ENCODE results near the gene KCNJ15.

Gene KCNJ15

DNA sequence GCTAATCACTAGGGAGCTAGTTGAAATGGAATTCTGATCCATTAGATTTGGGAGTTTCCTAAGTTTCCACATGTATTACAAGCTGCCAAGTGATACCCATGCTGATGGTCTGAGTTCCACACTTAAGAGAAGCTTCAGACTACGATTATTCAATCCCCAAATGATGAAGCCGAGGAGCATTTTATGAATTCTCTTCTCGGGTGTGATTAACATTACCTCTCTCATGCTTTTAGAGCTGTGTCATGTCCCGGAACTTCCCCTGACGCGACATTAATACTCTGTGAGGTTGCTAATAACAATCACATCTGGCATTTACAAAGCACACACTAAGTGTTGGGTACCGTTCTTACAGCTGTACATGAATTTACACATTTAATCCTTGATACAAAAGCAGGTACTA, 63.0 kb downstream of the KCNJ15 start:
- FAIRE-seq, result no peak

DNA sequence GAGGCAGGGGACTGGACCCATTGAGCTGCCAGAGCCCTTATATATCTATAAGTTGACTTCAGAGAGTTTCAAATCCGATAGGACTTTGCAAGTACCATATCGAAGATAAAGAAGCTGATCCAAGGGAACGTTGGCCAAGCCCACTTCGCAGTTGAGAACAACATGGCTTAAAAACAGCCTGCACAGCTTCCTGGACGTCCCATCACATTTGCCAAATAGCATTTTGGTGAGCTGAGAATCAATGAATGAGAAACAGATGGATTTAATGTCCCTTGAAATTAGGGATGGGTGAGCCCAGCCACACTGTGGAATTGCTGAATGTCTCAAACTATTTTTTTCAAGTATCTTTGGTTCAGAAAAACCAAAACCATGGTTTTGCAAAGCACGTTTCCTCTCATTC, 64.8 kb downstream of the KCNJ15 start:
- FAIRE-seq (no peak), DNase-seq (ENCODE audit: insufficient read length) (no peak)
- TF ChIP-seq POLR2A (IDR thresholded peaks at IDR 0.05; ENCODE audit: low read depth, low read length) (no peak), TAF1 (IDR thresholded peaks at IDR 0.05; ENCODE audit: borderline replicate concordance, low read depth, low read length) (no peak), POLR2AphosphoS5 (IDR thresholded peaks at IDR 0.05; ENCODE audit: low read depth, low read length) (no peak)

More for the DNA sequence above, 63.0 kb downstream of the KCNJ15 start:
- DNase-seq (ENCODE audit: insufficient read length), result no peak
- TF ChIP-seq POLR2A (IDR thresholded peaks at IDR 0.05; ENCODE audit: low read depth, low read length) (no peak), POLR2AphosphoS5 (IDR thresholded peaks at IDR 0.05; ENCODE audit: low read depth, low read length) (no peak), TAF1 (IDR thresholded peaks at IDR 0.05; ENCODE audit: borderline replicate concordance, low read depth, low read length) (no peak)

DNA sequence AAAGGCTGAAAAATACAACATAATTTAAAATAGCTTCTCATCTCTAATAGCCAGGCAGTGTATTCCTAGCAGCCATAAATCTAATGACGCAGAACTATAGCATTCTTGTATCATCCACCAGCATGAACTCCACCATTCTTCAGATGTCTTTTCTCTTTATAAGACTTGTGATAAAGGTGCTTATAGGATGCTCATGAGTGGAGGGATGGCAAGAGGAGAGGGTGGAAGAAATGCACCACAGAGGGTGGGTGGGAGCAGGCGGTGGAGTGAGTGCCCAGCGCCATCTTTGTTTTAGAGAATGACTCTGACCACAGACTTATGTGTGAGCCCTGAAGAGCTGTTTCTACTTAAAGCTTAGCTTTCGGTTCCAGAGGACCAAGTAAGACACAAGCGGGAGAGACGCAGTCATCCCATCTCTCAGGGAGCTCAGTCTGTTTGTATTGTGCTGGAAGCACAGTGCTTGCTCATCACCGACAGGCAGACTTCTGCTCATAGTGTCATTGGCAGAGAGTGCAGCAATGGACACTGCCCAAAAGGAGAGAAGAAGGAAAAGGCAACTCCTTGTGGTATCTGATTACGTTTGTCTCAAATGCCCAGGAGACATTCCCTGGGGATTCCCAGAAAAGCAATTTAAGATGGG, 65.6 kb downstream of the KCNJ15 start:
- FAIRE-seq (no peak), DNase-seq (ENCODE audit: insufficient read length) (no peak)
- TF ChIP-seq POLR2A (IDR thresholded peaks at IDR 0.05; ENCODE audit: low read depth, low read length), result no peak
- TF ChIP-seq POLR2AphosphoS5 (IDR thresholded peaks at IDR 0.05; ENCODE audit: low read depth, low read length), result no peak
- no peak for TF ChIP-seq TAF1 (IDR thresholded peaks at IDR 0.05; ENCODE audit: borderline replicate concordance, low read depth, low read length)

GRCh38 chr21:38323721-38324531, 67.1 kb downstream of the KCNJ15 start:
- FAIRE-seq, result no peak
- TF ChIP-seq TAF1 (IDR thresholded peaks at IDR 0.05; ENCODE audit: borderline replicate concordance, low read depth, low read length), result no peak
- no peak for TF ChIP-seq POLR2A (IDR thresholded peaks at IDR 0.05; ENCODE audit: low read depth, low read length)
- TF ChIP-seq POLR2AphosphoS5 (IDR thresholded peaks at IDR 0.05; ENCODE audit: low read depth, low read length), result no peak
- no peak for DNase-seq (ENCODE audit: insufficient read length)

GRCh38 chr21:38325216-38325615, 68.4 kb downstream of the KCNJ15 start:
- DNase-seq (ENCODE audit: insufficient read length) (no peak), FAIRE-seq (no peak)
- TF ChIP-seq TAF1 (IDR thresholded peaks at IDR 0.05; ENCODE audit: borderline replicate concordance, low read depth, low read length), result no peak
- no peak for TF ChIP-seq POLR2A (IDR thresholded peaks at IDR 0.05; ENCODE audit: low read depth, low read length)

DNA sequence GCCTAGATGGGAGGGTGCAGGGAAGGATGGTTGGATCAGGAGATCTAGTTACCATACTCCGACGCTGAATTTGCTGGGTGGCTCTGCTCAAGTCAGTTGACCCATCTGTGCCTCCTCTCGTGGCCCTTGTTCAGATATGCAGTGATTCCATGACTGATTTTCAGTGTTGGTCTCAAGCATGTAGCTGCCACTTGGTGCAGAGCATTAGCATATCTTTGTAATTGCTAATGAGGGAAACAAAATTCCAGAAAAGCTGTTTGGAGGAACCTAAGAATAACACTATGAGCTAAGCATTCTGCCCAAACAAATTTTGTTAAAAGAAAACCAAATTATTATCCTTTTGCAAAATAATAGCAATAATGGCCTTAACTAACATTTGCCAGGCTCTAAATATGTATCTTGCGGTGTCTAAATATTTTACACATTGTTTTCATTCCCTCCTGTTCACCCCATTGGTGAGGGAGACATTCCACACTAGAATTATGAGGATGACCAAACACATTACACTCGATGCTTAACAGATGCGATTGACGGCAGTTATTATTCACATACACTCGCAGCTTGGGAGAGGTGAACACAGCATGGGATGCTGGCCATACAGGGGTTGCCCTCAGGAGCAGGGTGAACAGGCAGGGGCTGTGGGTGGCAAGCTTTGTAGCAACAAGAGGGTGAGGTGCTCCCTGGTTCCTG, 69.1 kb downstream of the KCNJ15 start:
- TF ChIP-seq POLR2A (IDR thresholded peaks at IDR 0.05; ENCODE audit: low read depth, low read length) (no peak), TAF1 (IDR thresholded peaks at IDR 0.05; ENCODE audit: borderline replicate concordance, low read depth, low read length) (no peak), POLR2AphosphoS5 (IDR thresholded peaks at IDR 0.05; ENCODE audit: low read depth, low read length) (no peak)
- FAIRE-seq (no peak), DNase-seq (ENCODE audit: insufficient read length) (no peak)

DNA sequence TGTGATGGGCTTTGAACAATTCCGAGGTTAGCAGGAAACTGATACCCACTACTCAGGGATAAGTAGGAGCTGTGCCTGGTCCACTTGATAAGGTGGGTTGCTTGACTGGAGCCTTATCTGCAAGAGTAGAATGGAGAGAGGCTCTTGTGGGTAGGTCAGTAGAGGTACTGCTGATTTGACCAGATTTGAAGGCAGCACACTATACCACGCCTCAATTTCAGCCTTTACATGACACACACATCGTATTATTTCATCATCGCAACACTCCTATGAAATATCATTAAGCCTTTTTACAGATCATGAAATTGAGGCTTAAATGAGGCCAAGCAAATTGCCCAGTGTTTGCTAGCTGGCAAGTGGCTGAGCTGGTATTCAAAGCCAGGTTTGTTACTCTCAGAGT, 69.6 kb downstream of the KCNJ15 start:
- no peak for TF ChIP-seq POLR2A (IDR thresholded peaks at IDR 0.05; ENCODE audit: low read depth, low read length)
- no peak for TF ChIP-seq TAF1 (IDR thresholded peaks at IDR 0.05; ENCODE audit: borderline replicate concordance, low read depth, low read length)
- TF ChIP-seq POLR2AphosphoS5 (IDR thresholded peaks at IDR 0.05; ENCODE audit: low read depth, low read length), result no peak
- no peak for DNase-seq (ENCODE audit: insufficient read length)
- FAIRE-seq, result no peak

GRCh38 chr21:38326899-38327298, 70.1 kb downstream of the KCNJ15 start:
- DNase-seq (ENCODE audit: insufficient read length), result no peak
- no peak for TF ChIP-seq TAF1 (IDR thresholded peaks at IDR 0.05; ENCODE audit: borderline replicate concordance, low read depth, low read length)
- TF ChIP-seq POLR2A (IDR thresholded peaks at IDR 0.05; ENCODE audit: low read depth, low read length), result no peak
- no peak for FAIRE-seq

- FAIRE-seq (no peak), DNase-seq (ENCODE audit: insufficient read length) (no peak)
- TF ChIP-seq POLR2A (IDR thresholded peaks at IDR 0.05; ENCODE audit: low read depth, low read length) (no peak), POLR2AphosphoS5 (IDR thresholded peaks at IDR 0.05; ENCODE audit: low read depth, low read length) (no peak), TAF1 (IDR thresholded peaks at IDR 0.05; ENCODE audit: borderline replicate concordance, low read depth, low read length) (no peak)
These were observed 71.2 kb downstream of the KCNJ15 start for GRCh38 chr21:38327984-38328383.

DNA sequence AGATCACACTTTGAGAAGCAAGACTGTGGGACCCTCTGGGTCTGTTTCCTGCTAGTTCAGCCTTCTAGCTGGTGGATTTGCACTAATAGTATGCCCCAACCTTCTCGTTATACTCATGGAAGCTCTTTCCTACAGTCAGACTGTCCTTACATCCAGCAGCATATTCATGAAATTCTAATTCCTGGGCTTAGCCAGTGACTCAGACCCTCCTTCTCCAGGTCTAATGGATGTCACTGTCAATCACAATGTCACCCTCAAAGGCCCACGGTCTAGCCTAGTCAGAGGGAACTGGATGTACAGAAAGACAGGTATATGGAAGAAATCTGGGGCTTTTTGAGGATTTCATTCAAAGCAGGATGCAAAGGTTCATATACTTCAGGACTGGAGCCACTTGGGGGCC, 72.4 kb downstream of the KCNJ15 start:
- FAIRE-seq (no peak), DNase-seq (ENCODE audit: insufficient read length) (no peak)
- TF ChIP-seq POLR2A (IDR thresholded peaks at IDR 0.05; ENCODE audit: low read depth, low read length), result no peak

DNA sequence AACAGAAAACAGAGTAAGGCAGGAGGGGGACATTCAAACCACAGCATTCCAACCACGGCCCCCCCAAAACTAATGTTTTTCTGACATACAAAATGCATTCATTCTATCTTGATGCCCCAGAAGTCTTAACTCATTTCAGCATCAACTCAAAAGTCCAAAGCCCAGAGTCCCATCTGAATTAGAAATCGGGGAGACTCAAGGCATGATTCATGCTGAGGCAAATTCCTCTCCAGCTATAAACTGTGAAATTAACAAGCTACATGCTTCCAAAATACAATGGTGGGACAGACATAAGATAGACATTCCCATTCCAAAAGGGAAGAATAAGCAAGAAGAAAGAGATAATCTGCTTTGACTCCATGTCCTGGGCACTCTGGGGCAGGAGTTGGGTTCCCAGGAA, 73.9 kb downstream of the KCNJ15 start:
- DNase-seq (ENCODE audit: insufficient read length), result no peak
- TF ChIP-seq POLR2A (IDR thresholded peaks at IDR 0.05; ENCODE audit: low read depth, low read length) (no peak), TAF1 (IDR thresholded peaks at IDR 0.05; ENCODE audit: borderline replicate concordance, low read depth, low read length) (no peak)
- no peak for FAIRE-seq
